Gastroesophageal sphincter (tissue), 4 donors: ENCODE data around the gene IZUMO2. TPM values are rescaled to one million over a fixed set of nuclear protein-coding genes. Genes with fewer than 3 reads are reported as not detected.
"Not testable (repeated sequence)": the region's sequence is repeated elsewhere in the genome, so short reads cannot be mapped to it uniquely, and the experiment has no call there.

Experiments
- ATAC-seq: fragments of 150-250 bp; one replicate; pipeline ENCODE4 v1.9.1; 2016; ENCODE audit warnings: mild to moderate bottlenecking, moderate library complexity
- H3K27ac ChIP-seq, 4 donors: fragments of 200-600 bp; sonication (generic) in 3 of 4; 1 replicate in 3 of 4; 2 replicates in 1 of 4; pipeline ENCODE4 v1.5.1; 2016 to 2019
- H3K27me3 ChIP-seq: fragments of 200-600 bp; sonication (generic); one replicate; pipeline ENCODE4 v1.5.1; 2019
- H3K36me3 ChIP-seq, 2 donors: fragments of 200-600 bp; sonication (generic); one replicate each; pipeline ENCODE4 v1.5.1; 2019; ENCODE audit warnings: control low read depth in 1 of 2
- H3K4me1 ChIP-seq, 3 donors: fragments of 200-600 bp; sonication (generic); 1 replicate in 2 of 3; 2 replicates in 1 of 3; pipeline ENCODE4 v1.5.1; 2016 to 2019; ENCODE audit warnings: control low read depth in 2 of 3
- H3K4me3 ChIP-seq, 2 donors: fragments of 200-600 bp; sonication (generic); one replicate each; pipeline ENCODE4 v1.5.1; 2019; ENCODE audit warnings: mild to moderate bottlenecking in 1 of 2, moderate library complexity in 1 of 2
- H3K9me3 ChIP-seq, 3 donors: fragments of 200-600 bp; sonication (generic); one replicate each; pipeline ENCODE4 v1.5.1; 2017 to 2019; ENCODE audit warnings: control low read depth in 2 of 3
- CTCF ChIP-seq, 4 experiments: fragments of 200-600 bp in 2 of 4; fragments of 450-650 bp in 2 of 4; sonication (generic) in 1 of 4; IDR thresholded peaks; one replicate each; pipeline ENCODE4 v1.5.1; 2017 to 2019; ENCODE audit warnings: antibody characterized with exemption in 4 of 4, mild to moderate bottlenecking in 2 of 4, moderate library complexity in 2 of 4
- EP300 ChIP-seq: sonication (generic); formaldehyde crosslinking; IDR thresholded peaks from one replicate; pipeline ENCODE4 v1.6.1; 2017; ENCODE audit warnings: antibody characterized with exemption, mild to moderate bottlenecking
- POLR2A ChIP-seq, 2 donors: fragments of 450-650 bp; IDR thresholded peaks; one replicate each; pipeline ENCODE4 v1.6.1; 2017; ENCODE audit warnings: antibody characterized with exemption in 2 of 2, mild to moderate bottlenecking in 2 of 2, moderate library complexity in 1 of 2
- POLR2AphosphoS5 ChIP-seq: sonication (generic); formaldehyde crosslinking; IDR thresholded peaks from one replicate; pipeline ENCODE4 v1.6.1; 2017; ENCODE audit warnings: antibody characterized with exemption
- WGBS, 2 donors: methylation state at CpG; one replicate each; pipeline ENCODE4 v1.1.5; 2018; ENCODE audit warnings: low coverage in 1 of 2; 5-methylcytosine and 5-hydroxymethylcytosine counted together
- total RNA-seq, 4 donors: library from RNA; depleted of rRNA; stranded (reverse); fragments of >200 nt; gene quantifications; one replicate each; pipeline ENCODE4 v1.1.0, GENCODE V29; 2016

Gene IZUMO2
- total RNA-seq, 4 donors from 2014 or later = not detected

DNA sequence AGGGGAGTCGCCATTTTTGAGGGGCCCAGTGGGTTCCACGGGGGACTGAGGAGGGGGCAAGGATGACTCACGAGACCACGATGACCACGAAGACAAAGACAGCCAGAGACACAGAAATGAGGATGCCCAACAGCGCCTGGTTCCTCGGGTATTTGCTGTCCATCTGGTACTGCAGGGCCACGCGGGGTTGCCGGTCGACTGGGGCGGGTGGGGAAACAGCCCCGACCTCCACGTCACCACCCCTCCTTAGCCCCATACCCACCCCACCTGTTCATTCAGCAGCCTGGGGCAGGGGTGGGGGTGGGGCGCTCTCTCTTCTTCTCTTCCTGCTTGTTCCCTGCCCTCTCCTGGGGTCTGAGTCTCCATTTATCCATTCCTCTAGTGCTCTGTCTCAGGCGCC is 8.6 kb downstream of the IZUMO2 start:
- peaks cover 65% of the 10 kb centered on the region for H3K27me3 ChIP-seq
- H3K4me3 ChIP-seq = no peak overlapping the region
- no peak for TF ChIP-seq POLR2A (IDR thresholded peaks at IDR 0.05)
- TF ChIP-seq POLR2AphosphoS5 = no peak
- H3K27ac ChIP-seq = no peak overlapping the region
- H3K9me3 ChIP-seq = peaks cover 0 to 16% (median 0%) of the 10 kb centered on the region in 3 donors
- no peaks in the 10 kb centered on the region for H3K36me3 ChIP-seq
- no peaks in the 10 kb centered on the region for H3K4me1 ChIP-seq
- 74 to 90% methylated on average over 4 to 16 of the region's 16 CpGs for WGBS, 2 donors
- no peak for ATAC-seq

DNA sequence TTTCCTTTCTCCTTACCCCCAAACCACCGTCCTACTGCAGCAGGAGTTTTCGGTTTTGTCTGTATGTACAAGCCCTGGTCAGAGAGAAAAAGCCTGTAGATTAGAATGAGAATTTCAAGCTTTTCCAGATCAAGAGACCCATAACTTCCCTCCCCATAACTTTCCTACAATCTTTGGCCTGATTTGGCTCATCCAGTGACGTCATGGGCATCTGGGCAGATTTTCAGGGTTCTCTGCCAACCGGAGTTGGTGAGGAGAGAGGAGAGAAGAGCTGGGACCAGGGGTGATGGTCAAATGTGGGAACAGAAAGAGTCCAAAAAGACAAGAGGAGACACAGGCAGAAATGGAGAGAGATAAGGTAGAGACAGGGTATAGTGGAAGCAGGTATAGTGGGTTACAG is 10.5 kb downstream of the IZUMO2 start:
- TF ChIP-seq POLR2A (IDR thresholded peaks at IDR 0.05) (no peak), POLR2AphosphoS5 (no peak), CTCF (IDR thresholded peaks at IDR 0.05) (no peak), EP300 (no peak)
- H3K9me3 ChIP-seq = no peaks in the 10 kb centered on the region
- peaks cover 0 to 2% (median 0%) of the 10 kb centered on the region in 3 donors for H3K4me1 ChIP-seq
- no peak overlapping the region for H3K27ac ChIP-seq
- H3K36me3 ChIP-seq = no peaks in the 10 kb centered on the region
- ATAC-seq = no peak
- peaks cover 56% of the 10 kb centered on the region for H3K27me3 ChIP-seq
- 60 to 71% methylated on average over 3 of the region's 4 CpGs for WGBS, 2 donors
- H3K4me3 ChIP-seq = no peak overlapping the region

DNA sequence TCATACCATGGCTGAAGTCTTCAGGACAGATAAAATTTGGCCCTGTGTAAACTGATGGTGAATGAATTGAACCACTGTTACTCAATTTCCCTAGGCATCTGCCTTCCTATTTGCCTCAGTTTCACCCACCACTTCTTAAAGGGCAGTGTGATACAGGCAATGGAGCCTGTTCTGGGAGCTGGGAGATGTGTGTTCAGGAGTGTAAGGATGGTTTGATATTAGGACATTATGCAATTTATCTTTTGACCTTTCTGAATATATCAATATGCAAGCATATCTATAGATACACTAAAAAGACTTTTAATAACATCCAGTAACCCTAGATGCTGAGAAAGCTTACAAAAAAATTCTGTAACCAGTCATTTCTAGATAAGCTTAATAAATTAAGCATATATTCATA is 14.6 kb downstream of the IZUMO2 start:
- TF ChIP-seq EP300 (no peak), POLR2AphosphoS5 (no peak), POLR2A (IDR thresholded peaks at IDR 0.05) (no peak), CTCF (IDR thresholded peaks at IDR 0.05) (no peak)
- Histone ChIP-seq H3K4me3 (no peak overlapping the region), H3K27ac (no peak overlapping the region), H3K36me3 (no peaks in the 10 kb centered on the region), H3K9me3 (no peaks in the 10 kb centered on the region), H3K27me3 (peaks cover 39% of the 10 kb centered on the region), H3K4me1 (peaks cover 0 to 8% (median 0%) of the 10 kb centered on the region in 3 donors)
- ATAC-seq = no peak

DNA sequence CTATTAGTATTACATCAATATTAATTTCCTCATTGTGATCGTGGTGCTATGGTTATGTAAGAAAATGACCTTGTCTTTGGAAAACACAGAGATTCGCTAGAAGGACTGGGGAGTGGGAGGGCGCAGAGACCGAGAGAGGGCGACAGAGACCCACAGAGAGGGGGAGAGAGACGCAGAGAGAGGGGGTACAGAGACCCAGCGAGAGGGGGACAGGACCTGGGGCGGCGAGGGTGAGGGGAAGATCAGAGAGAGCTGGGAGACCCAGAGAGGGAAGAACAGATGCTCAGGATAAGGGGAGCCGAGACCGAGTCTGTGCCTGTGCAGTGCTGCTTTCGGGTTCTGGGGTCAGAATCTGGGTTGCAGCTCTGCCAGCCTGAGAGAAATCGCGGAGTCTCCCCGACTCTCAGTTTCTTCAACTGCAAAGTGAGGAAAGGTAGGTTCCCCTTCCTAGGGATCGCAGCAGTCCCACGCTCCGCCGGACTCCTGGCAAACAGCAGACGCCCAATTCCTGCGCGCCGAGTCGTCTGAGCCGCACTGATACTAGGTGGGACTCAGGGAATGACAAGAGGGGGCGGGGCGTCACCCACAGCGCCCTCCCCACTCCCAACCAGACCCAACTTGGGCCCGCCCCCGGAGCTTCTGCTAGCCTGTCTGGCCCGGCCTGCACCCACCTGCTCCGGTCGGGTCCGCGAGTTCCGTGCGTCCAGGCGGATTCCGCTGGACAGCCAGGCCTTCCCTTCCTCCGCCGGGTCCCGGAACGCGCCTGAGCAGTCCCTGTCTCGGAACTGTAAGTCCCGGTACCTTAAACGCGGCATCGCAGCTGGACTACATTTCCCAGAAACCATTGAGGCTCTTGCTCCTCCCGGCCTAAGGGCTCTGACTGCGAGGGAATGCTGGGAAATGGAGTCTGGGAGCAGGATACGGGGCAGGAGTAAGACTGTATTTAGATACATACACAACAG is 15.3 kb downstream of the IZUMO2 start:
- TF ChIP-seq POLR2A (IDR thresholded peaks at IDR 0.05) = no peak
- TF ChIP-seq CTCF (IDR thresholded peaks at IDR 0.05) = peak in 1 of 4 experiments; percentile 69
- no peak for TF ChIP-seq POLR2AphosphoS5
- Histone ChIP-seq H3K4me1 (peaks cover 0 to 8% (median 0%) of the 10 kb centered on the region in 3 donors), H3K4me3 (peak overlapping the region; percentile 38 to 67), H3K36me3 (no peaks in the 10 kb centered on the region), H3K27me3 (peaks cover 33% of the 10 kb centered on the region), H3K27ac (peak overlapping the region; percentile 7 to 87 (median 82)), H3K9me3 (no peaks in the 10 kb centered on the region)
- peak; percentile 97 for ATAC-seq
- 0% methylated on average over 5 to 14 of the region's 52 CpGs for WGBS, 2 donors

GRCh38 chr19:50141921-50142320 is 21.2 kb downstream of the IZUMO2 start:
- H3K36me3 ChIP-seq, H3K4me1 ChIP-seq, H3K4me3 ChIP-seq, H3K27ac ChIP-seq, ATAC-seq, H3K9me3 ChIP-seq, H3K27me3 ChIP-seq: not testable (repeated sequence)
- 92 to 100% methylated on average over 1 of the region's 1 CpG for WGBS, 2 donors

DNA sequence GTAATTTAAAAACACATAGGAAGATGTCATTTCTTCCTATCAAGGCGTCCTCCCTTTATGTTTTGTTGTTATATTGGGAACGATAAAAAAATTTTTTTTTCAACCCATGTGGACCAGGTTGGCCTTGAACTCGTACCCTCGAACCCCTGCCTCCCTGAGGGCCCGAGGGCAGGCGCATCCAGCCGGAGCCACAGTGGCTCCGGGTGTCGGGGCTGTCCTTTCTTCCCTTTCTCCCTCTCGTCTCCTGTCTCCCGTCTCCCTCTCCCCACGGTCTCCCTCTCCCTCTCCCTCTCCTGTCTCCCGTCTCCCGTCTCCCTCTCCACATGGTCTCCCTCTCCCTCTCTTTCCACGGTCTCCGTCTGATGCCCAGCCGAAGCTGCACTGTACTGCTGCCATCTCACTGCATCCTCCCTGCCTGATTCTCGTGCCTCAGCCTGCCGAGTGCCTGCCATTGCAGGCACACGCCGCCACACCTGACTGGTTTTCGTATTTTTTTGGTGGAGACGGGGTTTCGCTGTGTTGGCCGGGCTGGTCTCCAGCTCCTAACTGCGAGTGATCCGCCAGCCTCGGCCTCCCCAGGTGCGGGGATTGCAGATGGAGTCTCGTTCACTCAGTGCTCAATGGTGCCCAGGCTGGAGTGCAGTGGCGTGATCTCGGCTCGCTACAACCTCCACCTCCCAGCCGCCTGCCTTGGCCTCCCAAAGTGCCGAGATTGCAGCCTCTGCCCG is 22.8 kb downstream of the IZUMO2 start:
- H3K27ac ChIP-seq, H3K4me3 ChIP-seq, H3K4me1 ChIP-seq, H3K36me3 ChIP-seq, H3K9me3 ChIP-seq, ATAC-seq: not testable (repeated sequence)
- H3K27me3 ChIP-seq = peaks cover 18% of the 10 kb centered on the region
- 89 to 90% methylated on average over 5 to 18 of the region's 36 CpGs for WGBS, 2 donors
